NCI-H2227 (cell line): ENCODE results near the gene FHIT.

Source experiments
- DNase-seq: peaks from one replicate; lab custom pipeline; 2025; ENCODE audit not compliant: unreplicated experiment; lab: John Stamatoyannopoulos, UW

Gene FHIT

GRCh38 chr3:60263191-60263590 lies 988.1 kb downstream of the FHIT start:
- DNase-seq = no peak

GRCh38 chr3:60262546-60262945 lies 988.7 kb downstream of the FHIT start:
- DNase-seq = no peak

GRCh38 chr3:60260546-60260945 lies 990.7 kb downstream of the FHIT start:
- no peak for DNase-seq

- peak; percentile 58 for DNase-seq
These were observed 1000.4 kb downstream of the FHIT start for GRCh38 chr3:60250810-60251209.

GRCh38 chr3:60250206-60250605 lies 1001.0 kb downstream of the FHIT start:
- no peak for DNase-seq

GRCh38 chr3:60246361-60246760 lies 1004.9 kb downstream of the FHIT start:
- no peak for DNase-seq

GRCh38 chr3:60243456-60243855 lies 1007.8 kb downstream of the FHIT start:
- no peak for DNase-seq

GRCh38 chr3:60240492-60240891 lies 1010.8 kb downstream of the FHIT start:
- DNase-seq = no peak

- no peak for DNase-seq
These were observed 1012.7 kb downstream of the FHIT start for GRCh38 chr3:60238550-60238949.

GRCh38 chr3:60229502-60229901 lies 1021.8 kb downstream of the FHIT start:
- no peak for DNase-seq

GRCh38 chr3:60228823-60229222 lies 1022.4 kb downstream of the FHIT start:
- DNase-seq = no peak

- no peak for DNase-seq
These were observed 1024.3 kb downstream of the FHIT start for GRCh38 chr3:60226912-60227311.

- DNase-seq = no peak
These were observed 1025.4 kb downstream of the FHIT start for GRCh38 chr3:60225848-60226247.

- no peak for DNase-seq
These were observed 1030.5 kb downstream of the FHIT start for GRCh38 chr3:60220768-60221167.

- DNase-seq = no peak
These were observed 1031.8 kb downstream of the FHIT start for GRCh38 chr3:60219501-60219900.

GRCh38 chr3:60217156-60217911 lies 1033.9 kb downstream of the FHIT start:
- no peak for DNase-seq

GRCh38 chr3:60216462-60217075 lies 1034.7 kb downstream of the FHIT start:
- DNase-seq = no peak

GRCh38 chr3:60215946-60216345 lies 1035.3 kb downstream of the FHIT start:
- no peak for DNase-seq

GRCh38 chr3:60207905-60208304 lies 1043.3 kb downstream of the FHIT start:
- no peak for DNase-seq

- peak; percentile 6 for DNase-seq
These were observed 1045.0 kb downstream of the FHIT start for GRCh38 chr3:60206206-60206605.

GRCh38 chr3:60202052-60202726 lies 1049.1 kb downstream of the FHIT start:
- DNase-seq = no peak

- no peak for DNase-seq
These were observed 1051.9 kb downstream of the FHIT start for GRCh38 chr3:60199306-60199705.
